ENCODE data around the gene COL11A2.

Gene COL11A2

GRCh38 chr6:33171016-33171879 is 21.0 kb downstream of the COL11A2 start:
- DNase-seq: no peak

- no peak for DNase-seq
Observed at GRCh38 chr6:33170176-33171015, 21.9 kb downstream of the COL11A2 start.

DNA sequence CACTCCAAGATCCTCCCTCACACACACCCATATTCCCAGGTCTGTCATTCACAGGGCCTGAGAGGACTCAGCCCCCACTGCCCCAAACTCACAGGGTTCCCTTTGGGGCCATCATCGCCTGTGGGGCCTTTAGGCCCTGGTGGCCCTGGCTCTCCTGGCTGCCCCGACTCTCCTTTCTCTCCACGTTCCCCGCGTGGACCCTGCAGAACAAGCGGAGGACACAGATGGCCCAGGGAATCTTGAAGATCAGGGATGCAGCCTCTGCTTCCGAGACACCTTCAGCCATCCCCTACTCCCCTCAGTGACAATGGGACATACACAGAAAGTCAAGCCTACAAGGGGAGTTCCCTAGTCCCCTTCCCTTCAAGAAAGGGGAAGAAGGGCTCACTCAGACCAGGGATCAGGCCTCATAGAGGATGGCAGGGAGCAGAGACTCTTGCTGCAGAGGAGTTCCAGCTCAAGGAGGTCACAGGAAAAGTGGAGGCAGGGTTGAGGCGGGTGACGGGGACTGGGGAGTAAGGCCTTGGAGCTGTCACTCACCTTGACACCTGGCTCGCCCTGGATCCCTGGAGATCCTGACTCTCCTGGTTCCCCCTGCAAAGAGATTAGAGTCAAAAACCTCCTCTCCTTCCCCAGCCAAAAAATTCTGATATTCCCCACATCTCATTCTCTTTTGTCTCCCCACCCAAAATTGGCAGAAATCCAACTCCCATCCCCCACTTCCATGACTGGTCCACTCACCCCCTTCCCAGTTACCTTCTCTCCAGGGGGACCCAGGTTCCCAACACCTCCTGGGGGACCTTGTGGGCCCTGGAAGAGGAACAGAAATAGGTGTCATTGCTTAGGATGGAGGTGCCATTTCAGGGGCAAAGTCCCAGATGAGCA is 22.7 kb downstream of the COL11A2 start:
- DNase-seq: peak in 1 of 2 experiments; percentile 12

DNA sequence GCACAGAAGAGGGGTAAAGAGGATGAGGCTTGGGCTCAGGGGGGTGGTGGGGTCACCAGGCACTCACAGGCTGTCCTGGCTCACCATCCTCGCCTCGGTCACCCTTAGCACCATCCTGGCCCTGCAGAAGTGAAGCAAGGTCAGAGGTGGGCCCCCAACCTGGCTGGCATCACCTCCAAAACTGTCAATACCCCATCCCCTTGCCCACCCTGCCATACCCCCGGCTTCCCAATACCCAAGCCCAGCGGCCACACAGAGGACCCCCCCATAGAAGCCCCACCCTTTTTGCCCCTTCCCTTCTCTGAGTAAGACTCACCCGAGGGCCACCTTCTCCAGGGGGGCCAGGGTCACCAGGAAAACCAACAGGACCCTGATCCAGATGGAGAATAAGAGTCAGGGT is 23.6 kb downstream of the COL11A2 start:
- no peak for DNase-seq

GRCh38 chr6:33168284-33168601 is 24.0 kb downstream of the COL11A2 start:
- DNase-seq: no peak

DNA sequence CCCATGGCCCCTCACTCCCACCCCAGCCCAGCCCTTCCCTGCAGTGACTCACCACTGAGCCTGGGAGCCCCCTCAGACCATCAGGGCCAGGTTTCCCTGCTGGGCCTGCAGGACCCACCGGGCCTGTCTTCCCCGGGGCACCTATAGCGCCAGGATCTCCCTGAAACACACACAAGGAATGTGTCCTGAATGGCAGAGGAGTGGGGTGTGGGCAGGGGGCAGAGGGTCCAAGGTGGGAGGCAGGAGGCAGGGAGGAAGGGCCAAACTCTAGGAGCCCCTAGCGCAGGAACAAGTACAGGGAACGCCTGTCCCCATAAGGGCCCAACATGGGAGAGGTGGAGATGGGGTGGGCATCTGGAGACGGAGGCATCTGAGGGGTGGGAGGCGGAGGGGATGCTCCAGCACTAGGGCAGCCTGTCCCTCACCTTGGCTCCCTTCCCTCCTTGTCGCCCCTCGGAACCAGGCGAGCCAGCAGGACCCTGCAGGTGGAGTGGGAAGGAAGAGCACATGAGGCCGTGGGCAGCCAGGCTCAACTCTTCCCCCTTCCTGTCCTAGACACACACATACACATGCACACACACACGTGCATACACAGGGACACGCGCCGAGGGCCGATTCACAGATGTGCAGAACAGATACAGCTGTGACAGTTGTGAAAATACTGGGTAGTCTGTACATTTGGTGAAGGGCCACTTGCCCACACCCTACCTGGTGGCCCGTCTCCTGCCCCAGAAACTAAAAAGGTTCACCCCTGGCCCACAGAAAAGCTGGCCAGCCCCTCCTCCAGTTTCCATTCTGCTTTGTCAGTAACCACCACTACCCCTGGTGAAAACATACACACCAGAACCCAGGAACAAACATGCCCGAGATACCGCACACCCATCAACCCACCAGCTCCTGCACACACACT is 24.6 kb downstream of the COL11A2 start:
- DNase-seq: no peak

DNA sequence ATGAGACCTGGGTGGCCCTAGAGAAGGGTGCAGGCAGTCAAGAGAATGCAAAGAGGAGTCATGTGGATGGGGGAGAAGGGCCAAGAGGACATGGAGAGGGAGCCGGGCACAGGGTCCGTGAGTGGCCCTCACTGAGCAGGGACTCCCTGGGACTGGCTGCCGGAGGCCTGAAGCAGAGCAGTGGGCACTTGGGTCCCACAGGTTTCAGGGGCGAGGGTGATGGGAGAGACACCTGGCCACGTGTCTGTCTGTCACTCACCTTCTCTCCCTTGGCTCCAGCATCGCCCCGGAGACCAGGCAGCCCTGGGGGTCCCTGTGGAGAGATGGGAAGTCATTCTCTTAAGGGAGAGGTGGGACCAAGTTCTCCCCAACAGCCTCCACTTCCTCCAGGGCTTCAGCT is 25.5 kb downstream of the COL11A2 start:
- DNase-seq: no peak

- DNase-seq: no peak
Observed at GRCh38 chr6:33166363-33166762, 25.9 kb downstream of the COL11A2 start.

DNA sequence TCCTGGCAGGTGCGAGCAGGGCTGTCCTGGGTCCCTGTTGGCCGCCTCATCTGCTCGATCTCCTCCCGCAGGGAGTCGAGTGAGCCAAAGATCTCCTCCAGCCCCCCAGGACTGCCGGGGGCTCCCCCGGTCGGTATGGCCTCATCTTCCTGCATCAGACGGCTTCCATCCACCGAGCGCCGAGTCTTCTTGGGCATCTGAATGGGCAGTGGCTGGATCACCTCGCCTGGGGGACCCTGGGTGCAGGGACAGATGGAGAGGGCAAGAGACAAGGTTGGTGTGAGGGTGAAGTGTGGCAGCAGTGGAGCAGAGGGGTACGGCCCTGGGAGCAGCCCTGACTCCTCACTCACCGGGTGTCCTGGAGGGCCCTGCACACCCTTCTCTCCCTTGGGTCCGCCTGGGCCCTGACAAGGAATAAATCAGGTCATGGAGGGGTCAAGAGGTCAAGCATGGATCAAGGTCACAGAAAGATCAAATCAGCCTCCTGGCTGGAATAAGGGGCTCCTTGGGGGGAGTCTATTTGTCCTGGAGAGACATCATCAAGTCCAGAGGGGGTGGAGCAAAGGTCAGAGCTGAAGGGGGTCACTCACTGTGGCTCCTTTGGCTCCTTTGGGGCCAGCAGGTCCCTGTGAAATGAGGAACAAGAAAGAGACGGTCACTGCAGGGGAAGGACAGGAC is 26.5 kb downstream of the COL11A2 start:
- DNase-seq: no peak

DNA sequence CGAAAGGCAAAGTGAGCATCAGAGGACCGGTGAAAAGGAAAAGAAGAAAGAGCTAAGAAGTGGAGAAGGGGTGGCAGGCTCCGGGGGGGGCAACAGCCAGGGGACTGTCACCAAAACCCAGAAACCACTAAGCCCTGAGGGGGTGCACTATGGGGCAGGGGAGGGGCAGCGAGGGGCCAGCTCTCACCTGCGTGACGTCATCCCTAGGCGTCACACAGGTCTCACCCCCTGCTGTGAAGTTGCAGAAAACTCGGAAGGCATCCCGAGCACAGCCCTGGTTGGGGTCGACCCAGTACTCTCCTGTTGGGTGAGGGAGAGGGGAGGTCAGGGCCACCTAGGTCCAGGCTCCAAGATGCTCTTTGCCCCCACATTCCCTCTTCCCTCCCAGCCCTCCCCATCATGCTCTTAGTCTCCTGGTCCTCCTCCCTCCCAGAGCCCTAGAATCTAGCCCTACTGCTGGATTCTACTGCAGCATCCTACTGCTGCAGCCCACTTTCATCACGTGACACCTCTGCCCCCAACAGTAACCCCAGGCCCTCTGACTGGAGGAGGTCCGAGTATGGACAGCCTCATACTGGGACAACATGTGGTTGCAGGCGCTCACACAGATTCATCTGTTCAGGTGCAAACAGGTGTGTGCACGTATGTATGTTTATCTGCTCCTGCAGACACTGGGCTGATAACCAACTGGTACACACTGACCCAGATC is 27.4 kb downstream of the COL11A2 start:
- no peak for DNase-seq

GRCh38 chr6:33164176-33164575 is 28.1 kb downstream of the COL11A2 start:
- no peak for DNase-seq

DNA sequence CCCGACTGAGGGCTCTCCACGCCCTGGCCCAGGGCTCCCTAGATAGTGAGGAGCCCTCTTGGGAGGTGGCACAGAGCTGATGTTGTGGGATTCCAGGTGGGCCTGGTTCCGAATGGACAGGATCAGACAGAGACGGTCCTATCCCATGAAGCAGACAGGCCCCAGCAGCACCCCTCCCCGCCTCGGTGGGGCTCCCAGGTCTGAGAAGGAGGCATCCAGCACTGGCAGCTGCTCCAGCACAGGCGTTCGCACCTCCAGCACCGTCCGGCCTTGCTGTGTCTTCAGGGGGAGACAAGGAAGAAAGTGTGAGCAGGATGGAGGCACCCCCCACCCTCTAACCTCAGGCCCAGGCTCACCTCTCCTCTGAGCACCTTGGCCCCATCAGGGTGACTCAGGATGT is 28.7 kb downstream of the COL11A2 start:
- no peak for DNase-seq

GRCh38 chr6:33161354-33162331 is 30.6 kb downstream of the COL11A2 start:
- peak; percentile 78 to 82 for DNase-seq

DNA sequence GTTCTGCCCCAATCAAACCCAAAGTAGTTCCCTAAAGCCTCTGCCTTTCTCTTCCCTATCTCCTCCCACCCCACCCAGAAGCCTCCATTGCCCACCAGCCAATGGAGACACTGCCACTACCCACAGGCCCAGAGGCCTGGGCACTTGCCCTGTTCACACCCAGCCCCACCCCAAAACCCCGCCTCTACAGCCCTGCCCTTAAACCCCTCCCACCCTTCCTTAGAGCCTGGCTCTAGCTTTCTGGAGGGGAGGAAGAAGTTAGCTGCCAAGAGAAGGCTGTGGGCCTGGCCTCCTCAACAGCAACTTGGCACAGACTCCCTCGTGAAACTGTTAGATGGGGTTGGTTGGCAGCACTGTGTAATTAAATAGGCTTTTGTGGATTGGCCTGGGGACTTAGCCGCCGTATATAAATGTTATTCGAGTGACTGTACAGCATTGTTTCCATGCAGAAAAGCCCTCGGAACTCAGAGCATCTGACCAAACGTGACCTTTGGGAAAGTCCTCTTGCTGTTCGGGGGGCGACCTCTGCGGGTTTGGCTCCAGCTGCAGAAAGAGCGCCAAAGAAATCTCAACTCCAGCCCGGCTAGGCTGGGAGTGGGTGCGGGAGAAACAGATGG is 31.4 kb downstream of the COL11A2 start:
- DNase-seq: peak; percentile 62 to 70

DNA sequence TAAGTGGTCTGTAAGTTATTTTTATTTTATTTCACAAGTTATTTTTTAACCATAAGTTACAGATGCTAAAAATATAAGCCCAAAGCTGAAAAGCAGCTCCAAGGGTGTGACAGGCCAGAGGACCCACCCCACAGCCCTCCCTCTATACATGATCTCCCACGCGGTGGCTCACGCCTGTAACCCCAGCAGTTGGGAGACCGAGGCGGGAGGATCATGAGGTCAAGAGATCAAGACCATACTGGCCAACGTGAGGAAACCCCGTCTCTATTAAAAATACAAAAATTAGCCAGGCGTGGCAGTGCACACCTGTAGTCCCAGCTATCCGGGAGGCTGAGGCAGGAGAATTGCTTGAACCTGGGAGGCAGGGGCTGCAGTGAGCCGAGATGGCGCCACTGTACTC is 32.2 kb downstream of the COL11A2 start:
- no peak for DNase-seq

DNA sequence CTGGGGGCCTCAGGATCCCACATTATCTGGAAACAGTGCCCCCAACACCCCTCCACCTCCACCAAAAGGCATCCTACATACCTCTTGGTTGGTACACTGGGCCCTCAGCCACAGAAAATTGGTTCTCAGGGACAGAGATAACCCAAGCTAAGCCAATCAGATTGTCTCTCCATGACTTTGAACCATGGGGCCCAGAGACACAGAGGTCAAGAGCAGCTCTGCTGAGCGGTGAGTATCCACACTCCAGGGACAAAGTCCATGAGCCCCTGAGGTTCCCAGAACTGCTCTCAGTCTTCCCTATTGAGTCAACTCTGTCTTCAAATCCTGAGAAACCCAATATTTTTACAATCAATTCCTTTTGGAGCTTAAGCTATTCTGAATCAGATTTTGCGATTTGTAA is 35.3 kb downstream of the COL11A2 start:
- no peak for DNase-seq

GRCh38 chr6:33156561-33156960 is 35.7 kb downstream of the COL11A2 start:
- DNase-seq: no peak

DNA sequence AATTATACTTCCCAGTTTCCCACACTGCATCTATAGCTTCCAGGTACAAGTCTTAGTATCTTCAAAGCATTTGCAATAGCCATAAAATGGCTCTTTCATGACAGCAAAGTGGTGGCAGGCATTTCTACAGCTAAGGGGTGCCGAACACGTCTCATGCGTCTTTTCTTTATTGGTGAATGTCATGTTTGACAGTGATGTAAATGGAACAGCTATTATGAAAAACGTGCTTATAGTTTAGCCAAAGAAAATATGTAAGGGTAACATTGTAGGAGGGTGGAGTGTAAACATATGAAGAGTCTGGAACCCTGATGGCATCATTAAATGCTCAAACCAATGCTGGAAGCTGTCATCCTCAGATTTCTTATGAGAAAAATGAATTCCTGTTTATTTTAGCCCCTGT is 37.9 kb downstream of the COL11A2 start:
- no peak for DNase-seq

DNA sequence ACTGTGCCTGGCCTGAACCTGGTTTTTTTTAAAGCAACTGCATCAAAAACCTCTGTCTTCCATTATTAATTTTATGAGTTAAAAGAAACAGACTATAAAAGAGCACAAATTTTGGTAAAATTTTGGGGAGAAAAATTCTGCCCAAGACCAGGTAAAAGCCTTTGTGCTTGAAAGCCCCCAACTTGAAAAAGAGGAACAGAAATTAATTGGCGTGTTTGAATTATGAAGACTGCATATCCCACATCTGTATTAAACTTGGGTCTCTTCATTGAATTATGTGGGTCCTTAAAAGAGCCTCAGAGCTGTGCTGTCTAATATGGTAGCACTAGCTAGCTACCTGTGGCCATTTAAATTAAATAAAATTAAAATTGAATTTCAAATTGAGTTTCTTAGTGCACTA is 41.2 kb downstream of the COL11A2 start:
- DNase-seq: no peak

Measured in AML-193 (cell line).